DOHH2 (cell line): ENCODE results near the gene MACROH2A2.

Experiments used
- H3F3A ChIP-seq: fragments of 200-600 bp; sonication (generic), shearing (Covaris generic); 2 replicates; pipeline ENCODE4 v1.6.0; 2016; ENCODE audit warnings: antibody characterized with exemption, mild to moderate bottlenecking; ENCODE audit not compliant: control insufficient read depth, insufficient read depth
- H3K27ac ChIP-seq: fragments of 200-600 bp; sonication (generic); 2 replicates; pipeline ENCODE4 v1.5.1; 2014; ENCODE audit warnings: low read depth, mild to moderate bottlenecking, low read length, moderate library complexity
- H3K27me3 ChIP-seq: fragments of 200-600 bp; sonication (generic); 2 replicates; pipeline ENCODE4 v1.6.1; 2014; ENCODE audit warnings: mild to moderate bottlenecking, low read length, mixed read lengths; ENCODE audit not compliant: control insufficient read depth
- H3K36me3 ChIP-seq: fragments of 200-600 bp; sonication (generic); 2 replicates; pipeline ENCODE4 v1.6.1; 2014; ENCODE audit warnings: mild to moderate bottlenecking, low read length, moderate library complexity, mixed read lengths; ENCODE audit not compliant: control insufficient read depth
- H3K4me1 ChIP-seq: fragments of 200-600 bp; sonication (generic); 2 replicates; pipeline ENCODE4 v1.6.1; 2014; ENCODE audit warnings: mild to moderate bottlenecking, low read length, mixed read lengths; ENCODE audit not compliant: control insufficient read depth
- H3K4me2 ChIP-seq: fragments of 200-600 bp; sonication (generic); 2 replicates; pipeline ENCODE4 v1.6.0; 2014; ENCODE audit warnings: mild to moderate bottlenecking, low read length, moderate library complexity
- H3K4me3 ChIP-seq: fragments of 200-600 bp; sonication (generic); 2 replicates; pipeline ENCODE4 v1.5.1; 2014; ENCODE audit warnings: mild to moderate bottlenecking, low read length, mixed read lengths
- H3K79me2 ChIP-seq: fragments of 200-600 bp; sonication (generic); 2 replicates; pipeline ENCODE4 v1.6.1; 2014; ENCODE audit warnings: mild to moderate bottlenecking, low read length, mixed read lengths; ENCODE audit not compliant: control insufficient read depth
- H3K9me2 ChIP-seq: fragments of 200-600 bp; sonication (generic); replicated peaks from 2 replicates; pipeline ENCODE4 v1.6.1; 2014; ENCODE audit warnings: mild to moderate bottlenecking, low read length, mixed read lengths; ENCODE audit not compliant: control insufficient read depth
- H3K9me3 ChIP-seq: fragments of 200-600 bp; sonication (generic); 2 replicates; pipeline ENCODE4 v1.6.1; 2014; ENCODE audit warnings: antibody characterized with exemption, low read length, mixed read lengths; ENCODE audit not compliant: control insufficient read depth, insufficient read depth
- H4K20me1 ChIP-seq: fragments of 200-600 bp; sonication (generic); 2 replicates; pipeline ENCODE4 v1.6.0; 2014; ENCODE audit warnings: low read depth, mild to moderate bottlenecking, antibody characterized with exemption, low read length, moderate library complexity; ENCODE audit not compliant: control insufficient read depth, insufficient read depth
- CTCF ChIP-seq: fragments of 200-600 bp; sonication (generic); IDR thresholded peaks from one replicate; pipeline ENCODE4 v1.5.1; 2014; ENCODE audit warnings: antibody characterized with exemption, mild to moderate bottlenecking, low read depth, low read length; ENCODE audit not compliant: poor library complexity, severe bottlenecking
- EZH2phosphoT487 ChIP-seq: fragments of 200-600 bp; sonication (generic); IDR thresholded peaks from 2 replicates; pipeline ENCODE4 v1.6.1; 2017; ENCODE audit warnings: borderline replicate concordance, mild to moderate bottlenecking, antibody characterized with exemption, low read length, moderate library complexity, mixed read lengths

Gene MACROH2A2

DNA sequence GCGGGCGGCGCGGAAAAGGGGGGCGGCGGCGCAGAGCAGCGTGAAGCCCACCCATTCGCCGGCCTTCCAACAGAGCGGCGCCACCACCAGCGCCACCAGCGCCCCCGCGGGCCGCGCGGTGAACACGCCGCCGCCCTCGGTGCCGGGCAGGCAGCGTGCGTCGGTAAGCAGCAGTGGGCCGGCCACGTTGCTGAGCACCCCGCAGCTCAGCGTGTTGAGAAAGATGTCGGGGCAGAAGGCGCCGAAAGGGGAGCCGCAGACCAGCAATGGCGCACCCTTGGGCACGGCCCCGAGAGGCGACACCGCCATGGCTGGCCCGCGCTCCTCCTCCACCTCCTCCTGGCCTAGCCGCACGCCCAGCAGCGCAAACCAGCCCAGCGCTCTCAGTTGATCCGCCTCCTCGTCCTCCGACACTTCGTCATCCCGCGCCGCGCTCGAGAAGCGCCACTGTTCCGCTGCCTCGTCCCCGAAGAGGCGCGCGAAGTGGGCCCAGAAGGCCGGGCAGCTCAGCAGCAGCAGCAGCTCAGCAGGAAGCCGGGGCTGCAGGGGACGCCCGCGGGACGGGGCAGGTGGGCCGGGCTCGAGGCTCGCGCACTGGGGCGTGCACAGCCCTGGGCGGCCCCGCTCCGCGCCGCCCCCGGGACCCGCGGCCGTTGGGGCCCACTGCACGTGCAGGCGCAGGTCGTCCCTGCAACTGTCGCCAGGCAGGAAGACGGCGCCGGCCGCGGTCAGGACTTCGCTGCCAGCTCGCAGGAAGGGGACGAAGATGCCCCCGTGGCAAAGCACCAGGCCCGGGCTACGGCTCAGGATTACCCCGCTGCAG is 93.2 kb downstream of the MACROH2A2 start:
- peaks cover 65% of the 10 kb centered on the region for H3K79me2 ChIP-seq
- H3K4me3 ChIP-seq, result peak overlapping the region; percentile 80
- peaks cover 19% of the 10 kb centered on the region for H3F3A ChIP-seq
- peak overlapping the region; percentile 70 for H3K4me2 ChIP-seq
- H4K20me1 ChIP-seq, result 0 out of 2 replicates have a peak, but pooled peaks cover 6% of the 10 kb centered on the region
- H3K36me3 ChIP-seq, result peaks cover 60% of the 10 kb centered on the region
- H3K27me3 ChIP-seq, result no peaks in the 10 kb centered on the region
- no peaks in the 10 kb centered on the region for H3K9me2 ChIP-seq
- peak overlapping the region; percentile 82 for H3K27ac ChIP-seq
- TF ChIP-seq CTCF (peak; percentile 80), EZH2phosphoT487 (no peak)
- peaks cover 32% of the 10 kb centered on the region for H3K4me1 ChIP-seq
- no peaks in the 10 kb centered on the region for H3K9me3 ChIP-seq

- H3K36me3 ChIP-seq, result peaks cover 65% of the 10 kb centered on the region
- H3K27me3 ChIP-seq, result no peaks in the 10 kb centered on the region
- H3K79me2 ChIP-seq, result peaks cover 65% of the 10 kb centered on the region
- 0 out of 2 replicates have a peak, but pooled peaks cover 6% of the 10 kb centered on the region for H4K20me1 ChIP-seq
- peak within 1 kb of the TSS; percentile 80 for H3K4me3 ChIP-seq
- H3K9me2 ChIP-seq, result no peaks in the 10 kb centered on the region
- peak within 1 kb of the TSS; percentile 70 for H3K4me2 ChIP-seq
- peaks cover 18% of the 10 kb centered on the region for H3F3A ChIP-seq
- peaks cover 32% of the 10 kb centered on the region for H3K4me1 ChIP-seq
- H3K9me3 ChIP-seq, result no peaks in the 10 kb centered on the region
- TF ChIP-seq EZH2phosphoT487 (no peak), CTCF (peak; percentile 75)
- peak within 1 kb of the TSS; percentile 82 for H3K27ac ChIP-seq
These were observed 94.0 kb downstream of the MACROH2A2 start, which contains the start of gene TYSND1 for GRCh38 chr10:70146489-70147258. Gene TYSND1, minus strand, starts transcription at chr10:70146700. Its CDS starts 114 bp downstream, at chr10:70146586.

DNA sequence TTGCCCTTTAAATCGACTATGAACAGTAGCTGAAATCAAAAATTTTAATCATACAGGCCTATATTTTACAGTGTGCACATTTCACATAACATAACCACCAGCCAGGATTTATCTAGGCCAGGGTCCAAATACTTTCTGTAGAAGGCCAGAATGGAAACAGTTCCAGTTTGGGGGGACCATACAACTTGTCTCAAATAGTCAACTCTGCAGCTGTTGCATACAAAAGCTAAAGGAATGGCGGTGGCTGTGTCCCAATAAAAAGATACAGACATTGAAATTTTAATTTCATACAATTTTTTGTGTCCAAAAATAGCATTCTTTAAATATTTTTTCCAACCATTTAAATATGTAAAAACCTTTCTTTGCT is 94.6 kb downstream of the MACROH2A2 start:
- no peaks in the 10 kb centered on the region for H3K27me3 ChIP-seq
- peak overlapping the region; percentile 80 for H3K4me3 ChIP-seq
- no peak for TF ChIP-seq EZH2phosphoT487
- TF ChIP-seq CTCF, result no peak
- peak overlapping the region; percentile 70 for H3K4me2 ChIP-seq
- no peaks in the 10 kb centered on the region for H3K9me2 ChIP-seq
- H3K9me3 ChIP-seq, result no peaks in the 10 kb centered on the region
- H3K27ac ChIP-seq, result peak overlapping the region; percentile 82
- peaks cover 65% of the 10 kb centered on the region for H3K36me3 ChIP-seq
- peaks cover 13% of the 10 kb centered on the region for H3F3A ChIP-seq
- 0 out of 2 replicates have a peak, but pooled peaks cover 6% of the 10 kb centered on the region for H4K20me1 ChIP-seq
- peaks cover 32% of the 10 kb centered on the region for H3K4me1 ChIP-seq
- peaks cover 62% of the 10 kb centered on the region for H3K79me2 ChIP-seq
